ENCODE data around the gene OPALIN.

DNA sequence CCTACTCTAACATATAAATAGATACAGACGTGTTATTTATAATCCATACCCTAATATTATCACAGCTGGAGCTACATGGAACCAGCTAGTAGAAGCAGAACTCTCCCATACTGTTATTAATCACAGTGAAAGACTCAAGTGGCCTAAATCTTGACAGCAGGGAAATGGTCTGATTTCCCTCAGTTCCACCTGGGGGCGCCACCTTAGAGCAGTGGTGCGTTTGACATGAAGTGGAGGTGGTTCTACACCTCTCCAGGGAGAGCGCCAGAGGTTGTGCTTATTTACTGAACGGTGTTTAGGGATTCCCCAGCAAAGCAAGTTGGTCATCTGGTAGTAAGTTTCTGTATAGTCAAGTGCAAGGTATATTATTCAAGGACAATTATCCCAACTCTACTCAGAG lies 37.0 kb downstream of the OPALIN start:
- TF ChIP-seq, protein P1, sequence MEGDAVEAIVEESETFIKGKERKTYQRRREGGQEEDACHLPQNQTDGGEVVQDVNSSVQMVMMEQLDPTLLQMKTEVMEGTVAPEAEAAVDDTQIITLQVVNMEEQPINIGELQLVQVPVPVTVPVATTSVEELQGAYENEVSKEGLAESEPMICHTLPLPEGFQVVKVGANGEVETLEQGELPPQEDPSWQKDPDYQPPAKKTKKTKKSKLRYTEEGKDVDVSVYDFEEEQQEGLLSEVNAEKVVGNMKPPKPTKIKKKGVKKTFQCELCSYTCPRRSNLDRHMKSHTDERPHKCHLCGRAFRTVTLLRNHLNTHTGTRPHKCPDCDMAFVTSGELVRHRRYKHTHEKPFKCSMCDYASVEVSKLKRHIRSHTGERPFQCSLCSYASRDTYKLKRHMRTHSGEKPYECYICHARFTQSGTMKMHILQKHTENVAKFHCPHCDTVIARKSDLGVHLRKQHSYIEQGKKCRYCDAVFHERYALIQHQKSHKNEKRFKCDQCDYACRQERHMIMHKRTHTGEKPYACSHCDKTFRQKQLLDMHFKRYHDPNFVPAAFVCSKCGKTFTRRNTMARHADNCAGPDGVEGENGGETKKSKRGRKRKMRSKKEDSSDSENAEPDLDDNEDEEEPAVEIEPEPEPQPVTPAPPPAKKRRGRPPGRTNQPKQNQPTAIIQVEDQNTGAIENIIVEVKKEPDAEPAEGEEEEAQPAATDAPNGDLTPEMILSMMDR (IDR thresholded peaks at IDR 0.05; ENCODE audit: poor library complexity, severe bottlenecking): no peak
- no peak for TF ChIP-seq EZH2 (IDR thresholded peaks at IDR 0.05; ENCODE audit: borderline replicate concordance, insufficient read depth, low read length, poor library complexity, severe bottlenecking)
